Activated T-cell treated with anti-CD3 and anti-CD28 coated beads, Interleukin-2, amount 50 U/mL, for 1 hour (primary cell): Measurements from ENCODE around the gene CFAP92.
"Not testable (repeated sequence)": the region's sequence is repeated elsewhere in the genome, so short reads cannot be mapped to it uniquely, and the experiment has no call there.

Experiments
- DNase-seq: peaks from one replicate; pipeline ENCODE4 v3.0.0-alpha.2; 2020

Gene CFAP92

DNA sequence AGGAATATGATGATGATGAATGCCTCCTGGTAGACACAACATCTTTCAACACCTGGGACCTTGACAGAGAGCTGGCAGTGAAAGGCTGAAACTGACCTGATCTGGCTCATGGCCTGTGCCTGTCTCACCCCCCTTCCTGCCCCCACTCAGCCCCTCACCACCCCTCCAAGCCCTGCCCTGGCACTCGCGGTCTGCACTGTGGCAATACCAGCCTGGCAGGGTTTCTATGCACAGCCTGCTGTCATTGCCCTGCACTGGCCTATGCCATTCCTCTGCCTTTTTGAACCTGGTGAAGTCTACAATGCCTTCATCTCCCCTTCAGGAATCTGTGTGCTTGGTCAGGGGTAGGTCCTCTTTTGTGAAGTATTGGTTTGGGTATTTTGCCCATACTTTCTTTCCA is 58.0 kb downstream of the CFAP92 start:
- DNase-seq: no peak

DNA sequence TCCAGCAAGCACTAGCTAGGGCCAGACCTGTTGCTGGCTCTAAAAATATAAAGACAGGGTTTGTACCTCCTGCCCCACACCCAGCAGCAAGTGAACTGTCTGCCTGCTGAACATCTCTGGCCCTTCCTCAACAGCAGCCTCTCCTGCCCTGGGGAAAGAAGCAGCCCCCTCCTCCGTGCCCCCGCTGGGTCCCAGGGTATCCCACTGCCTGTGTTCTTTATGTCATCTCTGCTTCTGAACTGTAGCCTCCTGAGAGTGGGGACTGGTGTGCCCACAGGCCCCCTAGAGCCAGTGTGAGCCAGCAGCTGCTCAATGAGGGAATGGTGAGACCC is 60.0 kb downstream of the CFAP92 start:
- no peak for DNase-seq

DNA sequence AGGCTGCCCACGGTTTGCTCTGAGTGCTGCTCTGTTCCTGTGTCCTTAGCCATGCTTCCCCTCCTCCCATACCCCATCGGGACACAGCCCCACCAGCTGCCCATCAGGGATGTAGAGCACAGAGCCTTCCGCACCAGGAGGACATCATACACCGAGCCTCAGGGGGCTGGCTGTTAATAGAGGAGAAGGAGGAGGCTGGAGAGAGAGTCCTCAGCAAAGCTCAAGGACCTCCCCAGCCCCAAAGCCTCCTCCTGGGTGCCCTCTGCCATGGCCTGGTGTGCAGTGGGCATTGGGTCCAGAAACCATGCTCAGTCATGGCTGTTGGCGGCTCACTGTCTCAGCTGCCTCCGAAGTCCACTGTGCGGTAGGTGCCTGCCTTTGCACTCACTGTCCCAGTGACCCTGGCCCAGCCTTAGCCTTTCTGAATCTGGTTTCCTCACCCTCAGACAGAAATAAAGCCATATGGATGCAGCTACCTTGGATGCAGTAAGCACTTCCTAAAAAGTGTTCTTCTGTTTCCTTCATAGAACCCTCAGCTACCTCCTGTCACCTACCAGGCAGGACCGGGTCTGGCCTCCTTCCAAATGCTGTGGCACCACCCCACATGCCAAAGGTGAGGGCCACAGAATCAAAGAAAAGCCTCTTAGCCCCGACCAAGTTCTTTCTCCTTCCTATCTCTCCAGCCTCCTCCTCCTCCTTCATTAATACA is 60.5 kb downstream of the CFAP92 start:
- no peak for DNase-seq

DNA sequence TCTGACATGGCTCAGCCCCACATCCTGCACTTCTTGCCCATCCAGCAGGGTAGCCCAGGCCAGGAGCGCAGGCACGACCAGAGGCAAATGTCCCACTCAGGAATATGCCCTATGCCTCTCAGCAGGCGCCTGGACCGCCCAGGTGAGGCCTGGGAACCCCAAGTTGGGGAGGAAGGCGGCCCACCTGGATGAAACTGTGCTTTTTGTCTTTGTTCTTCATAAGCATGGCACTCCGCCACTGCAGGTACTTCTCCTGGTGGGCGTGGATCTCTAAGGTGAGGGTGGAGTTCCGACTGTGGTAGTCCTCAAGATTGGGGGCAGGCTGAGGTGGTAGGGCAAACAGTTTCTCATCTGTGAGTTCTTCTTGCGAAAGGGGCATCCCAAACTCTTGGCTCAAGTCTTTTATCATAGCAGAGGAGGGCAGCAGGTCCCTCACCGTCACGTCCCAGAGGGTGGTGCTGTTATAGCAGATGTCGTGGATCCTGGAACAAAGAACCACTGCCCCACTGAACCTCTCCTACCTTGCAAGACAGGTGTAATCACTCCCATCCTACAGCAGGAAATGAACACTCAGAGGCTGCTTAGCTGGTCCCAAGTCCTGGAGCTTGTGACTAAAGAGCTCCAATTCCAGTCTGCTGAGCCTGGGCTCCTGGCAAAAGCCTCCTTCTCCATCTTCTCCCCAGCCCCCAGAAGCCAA is 61.2 kb downstream of the CFAP92 start:
- no peak for DNase-seq

DNA sequence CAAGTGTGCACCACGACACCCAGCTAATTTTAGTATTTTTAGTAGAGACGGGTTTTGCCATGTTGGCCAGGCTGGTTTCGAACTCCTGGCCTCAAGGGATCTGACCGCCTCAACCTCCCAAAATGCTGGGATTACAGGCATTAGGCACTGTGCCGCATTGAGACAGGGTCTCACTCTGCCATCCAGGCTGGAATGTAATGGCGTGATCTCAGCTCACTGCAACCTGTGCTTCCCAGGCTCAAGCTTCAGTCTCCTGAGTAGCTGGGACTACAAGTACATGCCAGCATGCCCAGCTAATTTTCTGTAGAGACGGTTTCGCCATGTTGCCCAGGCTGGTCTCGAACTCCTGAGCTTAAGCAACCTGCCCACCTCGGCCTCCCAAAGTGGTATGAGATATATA is 62.8 kb downstream of the CFAP92 start:
- DNase-seq: no peak

DNA sequence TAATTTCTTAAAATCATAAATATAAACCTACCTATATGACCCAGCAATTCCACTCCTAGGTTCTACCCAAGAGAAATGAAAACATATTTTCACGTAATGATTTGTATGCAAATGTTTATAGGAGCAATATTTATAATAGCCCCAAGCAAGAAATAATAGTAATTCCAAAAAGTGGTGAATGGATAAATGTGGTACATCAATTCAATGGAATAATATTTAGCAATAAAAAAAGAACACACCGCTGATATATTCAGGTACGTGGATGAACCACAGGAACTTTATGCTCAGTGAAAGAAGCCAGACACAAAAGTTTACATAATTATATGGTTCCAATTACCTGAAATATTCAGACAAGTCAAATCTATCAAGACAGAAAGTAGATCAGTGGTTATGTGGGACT is 64.5 kb downstream of the CFAP92 start:
- DNase-seq: no peak

DNA sequence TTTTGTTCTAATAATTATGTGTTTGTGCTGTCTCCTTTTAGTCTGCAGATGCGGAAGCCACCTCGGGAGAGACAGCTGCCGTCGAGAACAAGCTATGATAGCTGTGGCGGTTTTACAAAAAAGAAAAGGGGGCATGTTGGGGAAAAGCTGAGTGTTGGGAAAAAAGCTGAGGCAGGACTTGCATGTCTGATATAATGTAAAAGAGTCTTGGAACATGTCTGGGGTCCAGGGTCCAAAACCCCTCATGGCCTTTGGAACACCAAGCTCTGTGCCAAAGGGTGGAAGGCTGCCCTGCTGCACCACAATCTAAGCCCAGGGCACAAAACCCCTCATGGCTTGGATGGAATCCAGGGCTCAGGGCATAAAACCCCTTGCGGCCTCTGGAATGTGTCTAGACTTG is 69.9 kb downstream of the CFAP92 start:
- not testable (repeated sequence) for DNase-seq

DNA sequence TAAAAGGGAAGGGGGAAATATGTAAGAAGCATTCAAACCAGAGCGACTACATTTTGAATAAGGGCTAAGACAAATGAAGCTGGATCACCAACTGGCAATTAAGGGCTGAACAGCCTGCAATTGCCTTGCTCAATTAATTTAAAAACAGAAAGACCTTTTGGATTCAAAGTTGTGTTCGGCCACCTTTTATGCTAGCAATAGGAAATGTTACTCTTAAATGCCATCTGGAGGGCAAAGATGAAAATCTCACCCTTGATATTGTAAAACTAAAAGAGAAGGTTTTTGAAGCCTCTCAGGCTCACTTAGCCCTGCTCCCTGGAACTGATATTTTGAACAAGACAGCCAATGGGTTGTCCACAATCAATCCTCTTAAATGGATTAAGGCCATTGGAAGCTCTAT is 70.3 kb downstream of the CFAP92 start:
- no peak for DNase-seq

DNA sequence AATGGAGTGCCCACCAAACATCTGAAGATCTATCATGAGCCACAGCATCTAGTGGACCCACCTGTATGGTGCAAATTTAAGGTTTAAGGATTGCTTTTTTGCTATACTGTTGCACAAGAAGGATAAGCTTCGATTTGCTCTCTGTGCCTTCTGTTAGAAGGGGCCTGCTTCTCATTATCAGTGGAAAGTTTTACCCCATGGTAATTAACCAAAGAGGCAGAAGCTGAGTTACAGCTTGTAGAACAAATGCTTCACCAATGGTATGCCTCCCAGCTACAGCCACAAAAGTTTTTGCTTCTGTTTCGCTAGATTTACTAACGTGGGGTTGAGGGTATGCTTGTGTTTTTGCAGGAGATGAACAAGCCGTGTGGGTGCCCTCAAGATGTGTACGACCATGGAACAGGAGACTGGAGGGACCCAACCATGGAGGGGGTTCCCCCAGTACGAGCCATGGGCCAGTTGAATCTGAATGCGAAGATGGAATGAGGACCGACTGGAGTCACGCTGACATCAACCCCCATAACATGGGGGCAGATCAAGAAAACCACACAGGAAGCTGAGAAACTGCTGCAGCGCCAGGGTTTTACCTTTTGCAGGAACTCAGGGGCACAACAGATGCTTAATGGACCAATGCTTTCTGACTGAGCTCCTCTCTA is 70.9 kb downstream of the CFAP92 start:
- DNase-seq: peak; percentile 53

DNA sequence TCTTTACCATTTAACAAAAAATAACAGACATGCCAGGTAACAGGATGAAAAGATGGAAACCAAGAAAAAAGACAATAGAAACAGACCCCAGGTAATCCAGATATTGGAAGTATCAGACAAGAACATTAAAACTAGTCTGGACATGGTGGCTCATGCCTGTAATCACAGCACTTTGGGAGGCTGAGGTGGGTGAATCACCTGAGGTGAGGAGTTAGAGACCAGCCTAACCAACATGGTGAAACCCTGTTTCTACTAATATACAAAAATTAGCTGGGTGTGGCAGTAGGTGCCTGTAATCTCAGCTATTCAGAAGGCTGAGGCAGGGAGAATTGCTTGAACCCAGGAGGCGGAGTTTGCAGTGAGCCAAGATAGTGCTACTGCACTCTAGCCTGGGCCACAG is 73.9 kb downstream of the CFAP92 start:
- DNase-seq: no peak

DNA sequence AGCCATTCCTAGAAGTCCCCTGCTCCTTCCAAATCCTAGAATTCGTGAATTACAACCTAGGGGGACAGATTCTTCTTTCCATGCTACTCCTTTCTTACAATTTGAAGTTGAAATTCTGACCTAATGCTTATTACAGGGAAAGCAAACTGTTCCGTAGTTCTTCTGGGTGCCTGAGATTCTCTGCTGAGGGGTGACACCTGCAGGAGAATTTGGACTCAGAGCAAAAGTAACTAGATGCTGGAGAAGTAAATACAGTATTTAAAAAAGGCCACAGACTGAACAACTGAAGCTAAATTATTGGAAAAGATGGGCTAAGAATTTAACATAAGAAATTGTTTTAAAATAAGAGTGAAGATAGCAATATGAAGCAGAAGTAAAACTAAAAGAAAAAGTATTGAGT is 76.6 kb downstream of the CFAP92 start:
- no peak for DNase-seq

DNA sequence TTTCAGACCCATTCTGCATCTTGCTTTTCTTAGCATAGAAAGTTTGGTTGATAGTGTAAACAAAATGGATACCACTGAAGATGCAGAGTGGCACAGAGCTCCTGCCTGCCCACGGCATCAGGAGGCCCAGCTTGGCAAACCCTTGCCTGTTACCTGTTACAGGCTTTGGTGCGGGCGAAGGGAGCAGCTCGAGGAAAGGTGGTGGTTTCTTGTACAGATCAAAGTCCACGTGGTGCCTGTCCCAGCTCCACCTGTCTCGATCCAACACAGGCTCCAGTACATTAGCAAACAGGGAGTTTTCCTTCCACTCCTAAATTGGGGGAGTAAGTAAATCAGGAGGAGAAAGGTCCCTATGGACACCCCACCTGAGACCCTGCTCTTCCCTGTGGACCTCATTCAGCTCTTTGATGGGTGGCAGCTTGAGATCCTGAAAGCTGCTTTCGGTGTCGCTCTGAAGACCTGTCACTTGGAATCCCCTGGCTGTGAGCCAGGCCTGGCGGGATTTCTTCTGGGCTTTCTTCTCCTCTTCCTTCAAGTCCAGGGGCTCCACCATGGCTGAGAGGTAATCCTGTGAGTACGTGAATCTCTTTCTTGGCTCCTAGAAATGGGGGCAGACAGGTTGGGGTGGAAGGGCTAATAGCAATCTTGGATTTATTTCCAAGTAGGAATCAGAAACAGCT is 78.8 kb downstream of the CFAP92 start:
- DNase-seq: no peak

DNA sequence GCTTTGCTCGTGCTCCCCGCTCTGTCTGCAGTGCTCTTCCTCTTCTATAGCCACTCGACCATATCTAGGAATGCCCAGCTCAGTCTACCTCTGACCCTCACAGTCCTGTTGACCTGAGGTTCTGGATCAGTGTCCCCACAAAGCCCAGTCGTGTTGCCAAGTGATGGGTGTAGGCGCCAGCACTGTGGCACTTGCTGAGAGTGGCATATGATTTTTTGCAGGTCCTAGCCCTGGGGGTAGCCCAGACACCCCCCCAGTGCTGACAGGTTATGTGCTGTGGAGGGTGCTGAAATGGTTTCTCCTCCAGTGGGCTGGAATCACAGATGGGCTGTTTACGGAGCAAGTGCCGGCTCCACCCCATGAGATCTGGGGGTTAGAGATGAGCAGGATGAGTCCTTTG is 82.0 kb downstream of the CFAP92 start:
- no peak for DNase-seq

DNA sequence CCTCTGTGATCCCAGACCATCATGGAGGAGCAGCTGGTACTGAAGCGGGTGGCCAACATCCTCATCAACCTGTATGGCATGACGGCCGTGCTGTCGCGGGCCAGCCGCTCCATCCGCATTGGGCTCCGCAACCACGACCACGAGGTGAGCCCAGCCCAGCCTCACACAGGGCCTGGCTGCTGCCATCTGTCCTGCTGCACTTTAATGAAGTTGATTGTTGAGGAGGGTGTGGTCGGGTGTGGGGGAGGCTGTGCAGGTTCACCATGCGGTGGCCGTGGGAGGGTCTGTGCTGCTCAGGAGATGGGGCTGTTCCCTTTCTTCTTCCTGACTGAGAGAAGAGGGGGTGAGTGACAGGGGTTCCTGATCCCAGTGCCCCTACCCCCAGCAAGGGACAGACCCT is 83.9 kb downstream of the CFAP92 start:
- DNase-seq: no peak

DNA sequence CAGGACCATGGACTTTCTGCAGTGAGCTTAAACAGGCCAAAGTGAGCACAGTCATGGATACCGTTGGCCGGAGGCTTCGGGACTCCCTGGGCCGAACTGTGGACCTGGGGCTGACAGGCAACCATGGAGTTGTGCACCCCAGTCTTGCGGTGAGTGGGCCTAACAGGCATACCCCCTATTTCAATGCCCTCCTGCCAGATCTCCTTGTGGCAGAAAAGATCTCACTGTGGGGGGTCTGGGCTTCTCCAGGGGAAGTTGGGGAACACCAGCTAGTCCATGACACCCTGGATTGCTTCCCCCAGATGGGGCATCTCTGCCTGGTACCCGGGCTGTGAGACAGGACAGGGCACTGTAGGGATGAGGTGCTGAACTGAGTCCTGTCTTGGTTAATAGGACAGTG is 84.9 kb downstream of the CFAP92 start:
- no peak for DNase-seq

DNA sequence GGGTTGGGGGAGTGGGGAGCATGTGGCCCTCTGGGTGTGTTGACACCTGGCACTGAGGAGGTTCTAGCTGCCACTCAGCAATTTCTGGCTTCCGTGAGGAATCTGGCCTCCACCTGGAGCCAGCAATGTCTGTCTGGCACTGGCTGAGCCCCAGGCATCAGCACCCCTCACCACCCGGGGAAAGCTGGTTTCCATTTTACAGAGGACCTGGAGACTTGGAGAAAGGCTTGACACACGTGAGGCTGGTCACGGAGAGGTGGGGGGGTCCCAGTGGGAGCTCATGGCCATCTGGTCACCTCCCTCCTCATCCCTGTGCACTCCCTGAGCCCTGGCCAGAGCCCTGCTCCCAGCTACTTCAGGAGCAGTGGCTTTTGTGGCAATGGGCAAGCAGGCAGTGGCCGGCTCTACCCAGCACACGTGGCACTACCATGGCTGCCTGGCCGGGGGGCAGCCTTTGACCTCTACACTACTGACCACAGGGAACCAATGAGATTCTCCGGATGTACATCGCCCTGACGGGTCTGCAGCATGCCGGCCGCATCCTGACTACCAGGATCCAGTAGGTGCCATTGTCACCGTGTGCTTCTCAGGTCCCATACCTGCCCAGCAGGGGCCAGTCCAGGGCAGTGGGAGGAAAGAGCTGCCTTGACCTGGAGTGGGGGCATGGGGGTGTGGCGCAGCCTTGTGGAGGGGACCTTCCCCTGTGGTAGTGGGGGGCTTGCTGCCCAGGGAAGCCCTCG is 86.0 kb downstream of the CFAP92 start:
- DNase-seq: no peak

DNA sequence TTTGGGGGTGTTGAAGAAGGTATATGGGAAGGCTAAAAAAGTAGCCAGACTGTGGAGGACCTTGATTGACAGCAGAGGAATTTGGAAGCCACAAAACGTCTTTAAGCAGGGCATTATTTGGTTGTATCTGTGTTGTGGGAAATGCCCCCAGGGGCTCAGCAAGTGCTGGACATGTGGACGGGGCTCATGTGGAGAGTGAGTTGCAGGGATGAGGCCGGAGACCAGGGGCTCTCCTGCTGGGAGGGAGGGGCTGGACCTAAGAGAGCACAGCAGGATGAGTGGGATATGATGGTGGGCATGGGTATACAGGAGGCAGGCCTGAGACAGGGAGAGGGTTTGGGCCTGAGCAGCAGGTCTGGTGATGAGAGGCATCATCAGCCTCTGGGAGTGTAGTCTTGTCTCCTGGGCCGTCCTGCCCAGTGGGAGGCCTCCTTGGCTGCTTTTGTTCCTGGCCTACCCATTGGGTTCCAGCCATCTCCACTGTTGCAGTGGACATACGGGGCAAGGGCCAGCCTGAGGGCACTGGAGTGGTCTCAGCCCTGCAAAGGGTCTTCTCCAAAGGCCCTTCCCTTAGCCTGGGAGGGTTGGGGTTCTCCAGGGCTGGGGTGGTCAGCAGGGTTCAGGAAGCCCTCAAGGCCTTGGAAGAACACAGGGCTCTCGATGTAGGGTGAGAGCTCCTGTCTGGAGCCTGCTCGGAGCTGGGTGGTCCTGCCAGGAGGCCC is 86.9 kb downstream of the CFAP92 start:
- no peak for DNase-seq

DNA sequence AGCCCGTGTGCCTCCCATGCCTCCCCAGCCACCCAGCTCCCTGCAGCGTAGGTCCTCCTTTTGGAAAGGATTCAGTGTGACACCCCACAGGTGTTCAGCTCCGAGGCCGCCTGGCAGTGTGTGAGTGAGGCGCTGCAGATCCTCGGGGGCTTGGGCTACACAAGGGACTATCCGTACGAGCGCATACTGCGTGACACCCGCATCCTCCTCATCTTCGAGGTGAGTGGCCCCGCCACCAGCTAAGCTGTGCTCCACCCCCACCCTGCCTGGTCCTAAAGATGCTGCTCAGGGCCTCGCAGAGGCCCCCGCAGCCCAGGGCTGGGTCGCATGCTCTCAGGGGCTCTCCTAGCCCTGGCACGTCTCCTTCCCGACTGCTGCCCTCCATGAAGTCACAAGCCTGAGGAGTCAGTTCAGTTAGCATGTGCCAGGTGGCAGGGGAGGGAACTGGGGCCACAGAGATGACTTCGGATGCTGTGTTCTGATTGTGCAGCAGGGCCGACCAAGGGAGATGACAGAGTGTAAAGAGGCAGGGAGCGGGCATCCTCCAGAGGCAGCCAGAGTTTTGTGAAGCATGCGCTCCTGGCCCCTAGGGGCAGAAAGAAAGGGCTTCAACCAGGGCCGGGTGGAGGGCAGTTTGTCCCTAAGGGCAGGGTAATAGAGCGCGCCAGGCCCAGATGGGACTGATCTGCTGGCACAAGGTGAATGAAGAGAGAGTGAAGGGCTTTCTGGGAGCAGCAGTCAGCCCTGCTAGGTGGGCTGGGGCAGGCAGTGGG is 87.7 kb downstream of the CFAP92 start:
- no peak for DNase-seq

DNA sequence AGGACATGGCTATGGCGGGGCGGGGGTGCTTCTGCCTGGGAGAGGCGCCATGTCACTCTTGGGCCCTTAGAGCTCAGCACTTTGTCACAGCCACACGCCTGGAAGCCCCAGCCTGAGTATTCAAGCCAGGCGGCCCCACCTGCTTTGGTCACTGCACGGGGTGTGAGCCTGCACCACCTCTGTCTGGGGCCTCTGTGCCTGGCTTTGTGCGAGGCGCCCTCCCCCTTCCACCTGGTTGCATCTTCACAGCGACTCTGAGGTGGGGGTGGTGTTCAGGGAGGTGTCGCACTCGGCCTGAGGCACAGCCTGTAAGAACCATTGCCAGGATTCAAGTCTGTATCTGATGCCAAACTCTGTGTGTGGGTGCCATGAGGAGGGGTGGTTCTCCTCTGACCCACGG is 90.4 kb downstream of the CFAP92 start:
- DNase-seq: no peak

DNA sequence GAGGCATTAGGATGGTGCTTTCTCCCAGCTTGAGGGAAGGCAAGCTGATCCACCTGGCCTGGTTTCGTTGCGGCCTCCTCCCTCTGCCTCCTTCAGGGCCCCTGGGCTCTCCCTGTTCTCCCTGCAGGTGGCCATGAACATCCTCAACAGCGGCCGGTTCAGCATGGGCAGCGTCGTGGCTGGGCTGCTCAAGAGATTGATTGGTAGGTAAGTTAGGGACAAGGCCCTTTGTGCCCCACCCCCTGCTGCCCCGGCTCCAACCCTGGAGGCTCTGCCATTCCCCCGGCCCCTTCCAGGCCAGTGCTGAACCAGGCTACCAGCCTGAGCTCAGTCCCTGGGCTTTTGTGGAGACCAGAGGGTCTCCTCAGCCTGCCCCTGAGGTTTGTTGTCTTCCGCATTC is 91.5 kb downstream of the CFAP92 start:
- no peak for DNase-seq

DNA sequence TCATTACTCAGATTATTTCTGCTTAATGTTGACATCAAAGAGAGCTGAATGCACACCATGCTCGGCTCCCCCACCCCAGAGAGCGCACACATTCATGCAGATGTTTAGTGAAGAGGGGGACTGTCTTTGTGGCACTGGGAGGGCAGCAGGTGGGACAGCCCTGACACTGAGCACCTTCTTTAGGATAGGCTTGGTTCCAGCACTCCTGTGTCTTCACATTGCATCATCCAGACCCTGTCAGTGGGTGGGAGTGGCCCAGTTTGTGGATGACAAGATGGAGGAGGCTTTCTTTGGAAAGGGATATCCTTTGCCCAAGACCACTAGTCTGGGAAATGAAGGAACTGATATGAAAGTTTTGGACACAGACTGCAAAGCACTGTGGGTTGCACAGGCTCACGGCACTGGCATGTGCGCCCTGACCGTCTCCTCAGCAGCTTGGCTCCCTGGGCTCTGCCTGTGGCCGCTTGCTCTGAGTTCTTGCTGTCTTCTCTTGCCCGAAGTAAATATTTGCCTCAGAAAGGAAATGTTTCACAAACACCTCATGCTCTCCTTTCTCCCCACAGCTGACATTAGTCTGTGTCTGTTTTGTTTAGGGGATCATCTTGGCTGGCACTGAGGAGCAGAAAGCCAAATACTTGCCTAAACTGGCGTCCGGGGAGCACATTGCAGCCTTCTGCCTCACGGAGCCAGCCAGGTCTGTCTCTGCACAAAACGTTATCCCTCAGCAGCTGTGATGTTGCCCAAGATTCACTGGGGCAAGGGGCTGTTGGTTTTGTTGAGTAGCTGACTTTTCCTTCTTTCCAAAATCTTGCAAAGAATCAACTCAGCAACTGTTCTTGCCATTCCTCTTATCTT is 97.8 kb downstream of the CFAP92 start:
- DNase-seq: no peak
